22Rv1 (cell line): Measurements from ENCODE around the gene KCNJ5.

ENCODE experiments used
- H3K27ac ChIP-seq: fragments of 450-650 bp; 2 replicates; pipeline ENCODE4 v1.5.1; 2017
- ZFX ChIP-seq: fragments of 450-650 bp; IDR thresholded peaks from 2 replicates; pipeline ENCODE4 v1.6.1; 2017; ENCODE audit warnings: antibody characterized with exemption, borderline replicate concordance
- TF ChIP-seq, protein P1 (sequence below): fragments of 450-650 bp; IDR thresholded peaks from 2 replicates; pipeline ENCODE4 v1.5.1; 2017; ENCODE audit warnings: mild to moderate bottlenecking

Gene KCNJ5

DNA sequence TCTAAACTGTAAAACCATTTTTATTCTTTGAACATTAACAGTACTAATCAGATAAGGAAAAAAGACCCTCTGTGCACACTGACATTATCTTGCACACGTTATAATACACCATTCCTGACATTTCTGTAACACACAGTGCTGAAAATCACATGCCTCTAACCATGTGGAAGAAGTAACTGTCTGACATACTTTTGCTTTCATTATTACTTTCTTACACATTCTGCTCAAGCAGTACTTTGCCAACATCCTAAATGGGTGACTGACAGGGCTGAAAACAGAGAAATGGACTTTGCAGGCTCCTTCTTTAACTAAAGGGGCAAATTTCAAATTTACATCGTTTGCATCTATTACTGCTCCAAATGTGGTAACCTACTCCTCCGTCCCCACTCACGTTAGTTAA is 74.3 kb downstream of the KCNJ5 start:
- no peak for TF ChIP-seq ZFX
- TF ChIP-seq, protein P1, sequence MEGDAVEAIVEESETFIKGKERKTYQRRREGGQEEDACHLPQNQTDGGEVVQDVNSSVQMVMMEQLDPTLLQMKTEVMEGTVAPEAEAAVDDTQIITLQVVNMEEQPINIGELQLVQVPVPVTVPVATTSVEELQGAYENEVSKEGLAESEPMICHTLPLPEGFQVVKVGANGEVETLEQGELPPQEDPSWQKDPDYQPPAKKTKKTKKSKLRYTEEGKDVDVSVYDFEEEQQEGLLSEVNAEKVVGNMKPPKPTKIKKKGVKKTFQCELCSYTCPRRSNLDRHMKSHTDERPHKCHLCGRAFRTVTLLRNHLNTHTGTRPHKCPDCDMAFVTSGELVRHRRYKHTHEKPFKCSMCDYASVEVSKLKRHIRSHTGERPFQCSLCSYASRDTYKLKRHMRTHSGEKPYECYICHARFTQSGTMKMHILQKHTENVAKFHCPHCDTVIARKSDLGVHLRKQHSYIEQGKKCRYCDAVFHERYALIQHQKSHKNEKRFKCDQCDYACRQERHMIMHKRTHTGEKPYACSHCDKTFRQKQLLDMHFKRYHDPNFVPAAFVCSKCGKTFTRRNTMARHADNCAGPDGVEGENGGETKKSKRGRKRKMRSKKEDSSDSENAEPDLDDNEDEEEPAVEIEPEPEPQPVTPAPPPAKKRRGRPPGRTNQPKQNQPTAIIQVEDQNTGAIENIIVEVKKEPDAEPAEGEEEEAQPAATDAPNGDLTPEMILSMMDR, result no peak
- H3K27ac ChIP-seq, result no peak overlapping the region

DNA sequence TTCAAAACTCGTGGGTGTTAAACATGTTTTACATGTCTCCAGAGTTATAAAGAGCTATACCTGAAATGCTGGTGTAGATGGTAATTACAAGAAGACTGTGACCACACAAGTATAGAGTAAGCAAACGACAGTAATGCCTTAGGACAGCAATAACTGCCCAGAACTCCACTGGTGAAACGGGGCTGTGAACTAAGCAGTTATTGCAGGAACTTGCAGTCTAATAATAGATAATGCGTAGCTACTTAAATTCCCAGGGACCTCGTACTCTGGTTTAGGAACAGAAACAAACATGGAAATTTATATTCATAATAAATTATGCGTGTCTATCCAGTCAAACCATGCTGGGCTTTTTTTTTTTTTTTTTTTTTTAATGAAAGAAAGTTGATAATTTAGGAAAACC is 76.4 kb downstream of the KCNJ5 start:
- H3K27ac ChIP-seq, result no peak overlapping the region
- no peak for TF ChIP-seq ZFX
- TF ChIP-seq, protein P1, result no peak

DNA sequence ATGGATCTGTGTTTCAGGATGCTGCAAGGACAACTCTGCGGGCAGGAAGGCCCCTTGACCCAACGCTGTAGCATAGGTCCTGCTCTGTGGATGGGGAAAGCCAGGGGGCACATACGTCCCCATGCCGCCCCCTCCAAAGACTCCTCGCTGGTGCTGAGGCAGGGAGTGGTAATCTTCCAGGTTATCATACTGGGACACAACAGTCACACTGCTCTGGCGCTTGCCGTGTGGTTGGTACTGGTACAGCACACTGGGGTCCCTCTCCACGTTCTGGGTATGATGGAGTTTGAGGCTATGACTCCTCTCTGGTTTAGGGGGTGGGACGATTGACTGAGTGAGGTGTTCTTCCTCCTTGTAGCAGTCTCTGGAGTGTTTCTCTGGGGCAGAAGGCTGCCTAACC is 77.8 kb downstream of the KCNJ5 start:
- TF ChIP-seq, protein P1, result no peak
- TF ChIP-seq ZFX, result no peak
- no peak overlapping the region for H3K27ac ChIP-seq
